Measurements from ENCODE around the gene UGT1A3.

UGT1A3 gene

DNA sequence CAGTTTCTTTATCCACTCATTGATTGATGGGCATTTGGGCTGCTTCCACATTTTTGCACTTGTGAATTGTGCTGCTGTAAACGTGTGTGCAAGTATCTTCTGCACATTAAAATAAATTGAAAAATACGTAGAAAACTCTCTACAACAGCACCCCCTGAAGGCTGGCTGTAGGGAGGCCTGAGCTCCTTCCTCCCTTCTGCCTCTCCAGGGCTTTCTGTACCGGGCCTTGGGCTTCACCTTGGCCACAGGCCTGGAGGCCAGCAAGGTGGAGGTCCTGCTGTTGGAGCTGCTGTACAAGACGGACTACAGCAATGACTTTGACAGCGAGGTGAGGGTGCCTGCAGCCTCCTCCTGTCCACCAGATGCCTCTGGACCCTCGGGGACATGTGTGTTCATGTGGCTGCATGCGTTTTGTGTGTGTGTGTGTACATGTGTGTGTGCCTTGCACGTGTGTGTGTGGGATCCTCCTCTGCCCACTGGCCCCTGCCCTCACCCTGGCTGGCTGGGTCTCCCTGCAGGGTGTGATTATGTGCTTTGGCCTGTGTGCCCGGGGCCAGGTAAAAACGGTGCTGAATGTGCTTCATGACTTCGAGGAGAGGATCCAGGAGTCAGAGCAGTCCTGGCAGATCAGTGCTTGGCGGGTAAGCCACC lies 78.5 kb downstream of the UGT1A3 start:
- no peaks in the 10 kb centered on the region for H3K79me2 ChIP-seq (ENCODE audit: low read length)
- H3F3A ChIP-seq (ENCODE audit: insufficient read depth, low read length) = no peaks in the 10 kb centered on the region
- H3K4me3 ChIP-seq (ENCODE audit: low read length) = no peak overlapping the region
- H3K9me2 ChIP-seq (replicated peaks; ENCODE audit: insufficient read depth, low read length) = no peaks in the 10 kb centered on the region
- no peaks in the 10 kb centered on the region for H3K9me3 ChIP-seq (replicated peaks; ENCODE audit: insufficient read depth, low read length)
- no peaks in the 10 kb centered on the region for H3K4me1 ChIP-seq (ENCODE audit: low read length)
- H4K20me1 ChIP-seq (ENCODE audit: insufficient read depth, low read length) = no peaks in the 10 kb centered on the region
- no peak overlapping the region for H2AFZ ChIP-seq (ENCODE audit: low read length)
- H3K9ac ChIP-seq (ENCODE audit: low read length) = no peak overlapping the region
- no peak overlapping the region for H3K4me2 ChIP-seq (ENCODE audit: low read depth, low read length)
- H3K27ac ChIP-seq (ENCODE audit: low read length) = no peak overlapping the region
- no peaks in the 10 kb centered on the region for H3K27me3 ChIP-seq (replicated peaks; ENCODE audit: insufficient read depth, low read length)
- TF ChIP-seq EZH2 (optimal IDR thresholded peaks at IDR 0.05; ENCODE audit: low read depth, low read length) = no peak
- TF ChIP-seq, protein P1, sequence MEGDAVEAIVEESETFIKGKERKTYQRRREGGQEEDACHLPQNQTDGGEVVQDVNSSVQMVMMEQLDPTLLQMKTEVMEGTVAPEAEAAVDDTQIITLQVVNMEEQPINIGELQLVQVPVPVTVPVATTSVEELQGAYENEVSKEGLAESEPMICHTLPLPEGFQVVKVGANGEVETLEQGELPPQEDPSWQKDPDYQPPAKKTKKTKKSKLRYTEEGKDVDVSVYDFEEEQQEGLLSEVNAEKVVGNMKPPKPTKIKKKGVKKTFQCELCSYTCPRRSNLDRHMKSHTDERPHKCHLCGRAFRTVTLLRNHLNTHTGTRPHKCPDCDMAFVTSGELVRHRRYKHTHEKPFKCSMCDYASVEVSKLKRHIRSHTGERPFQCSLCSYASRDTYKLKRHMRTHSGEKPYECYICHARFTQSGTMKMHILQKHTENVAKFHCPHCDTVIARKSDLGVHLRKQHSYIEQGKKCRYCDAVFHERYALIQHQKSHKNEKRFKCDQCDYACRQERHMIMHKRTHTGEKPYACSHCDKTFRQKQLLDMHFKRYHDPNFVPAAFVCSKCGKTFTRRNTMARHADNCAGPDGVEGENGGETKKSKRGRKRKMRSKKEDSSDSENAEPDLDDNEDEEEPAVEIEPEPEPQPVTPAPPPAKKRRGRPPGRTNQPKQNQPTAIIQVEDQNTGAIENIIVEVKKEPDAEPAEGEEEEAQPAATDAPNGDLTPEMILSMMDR (IDR thresholded peaks at IDR 0.05; ENCODE audit: low read length) = no peak
- no peak for TF ChIP-seq EZH2phosphoT487 (IDR thresholded peaks at IDR 0.05; ENCODE audit: low read length)
- DNase-seq = no peak
- no peaks in the 10 kb centered on the region for H3K36me3 ChIP-seq (replicated peaks; ENCODE audit: insufficient read depth, low read length)

DNA sequence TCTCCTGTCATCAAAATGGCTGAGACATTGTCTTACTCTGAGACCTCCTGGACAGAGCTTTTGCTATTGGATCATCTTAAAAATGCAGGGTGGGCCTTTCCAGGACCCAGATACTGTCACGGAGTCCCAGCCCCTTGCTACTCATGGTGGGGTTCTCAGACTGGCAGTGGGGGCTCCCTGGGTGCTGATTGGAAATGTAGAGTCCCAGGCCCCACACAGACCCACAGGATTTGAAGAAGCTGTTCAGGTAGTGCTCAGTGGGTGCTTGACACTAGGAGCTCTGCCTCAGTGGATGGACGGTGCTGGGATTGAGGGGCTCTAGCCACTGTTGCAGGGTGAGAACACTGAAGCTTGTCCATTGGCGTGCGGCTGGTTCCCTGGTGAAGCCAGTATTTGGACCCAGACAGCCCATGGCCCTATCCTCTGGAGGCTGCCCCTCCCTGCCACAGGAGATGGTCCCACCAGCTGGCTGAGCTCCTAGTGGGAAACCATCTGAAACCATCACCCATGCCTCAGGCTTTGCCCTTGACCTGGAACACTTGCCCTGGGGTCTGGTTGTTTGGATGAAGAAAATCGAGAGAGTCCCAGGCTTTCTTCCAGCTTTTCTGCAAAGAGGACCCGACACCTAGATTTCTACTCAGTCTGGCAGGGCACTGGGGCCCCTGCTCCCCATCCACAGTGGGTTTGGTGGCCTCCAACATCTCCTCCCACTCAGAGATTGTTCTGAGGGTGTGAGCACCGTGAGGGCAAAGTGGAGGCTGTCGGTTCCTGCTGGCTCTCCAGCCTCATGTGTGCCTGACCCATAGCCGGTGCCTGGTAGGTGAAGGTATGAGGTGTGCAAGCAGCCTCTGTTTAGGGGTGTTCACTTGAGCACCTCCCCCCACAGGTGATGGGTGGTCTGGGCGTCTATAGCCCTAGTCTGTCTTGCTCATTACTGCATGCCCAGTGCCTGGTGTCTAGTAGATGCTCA lies 79.4 kb downstream of the UGT1A3 start:
- no peak overlapping the region for H3K27ac ChIP-seq (ENCODE audit: low read length)
- H3K79me2 ChIP-seq (ENCODE audit: low read length) = no peaks in the 10 kb centered on the region
- no peak overlapping the region for H3K4me2 ChIP-seq (ENCODE audit: low read depth, low read length)
- no peak overlapping the region for H3K4me3 ChIP-seq (ENCODE audit: low read length)
- no peak for DNase-seq
- no peaks in the 10 kb centered on the region for H3K9me2 ChIP-seq (replicated peaks; ENCODE audit: insufficient read depth, low read length)
- no peaks in the 10 kb centered on the region for H3F3A ChIP-seq (ENCODE audit: insufficient read depth, low read length)
- no peaks in the 10 kb centered on the region for H3K4me1 ChIP-seq (ENCODE audit: low read length)
- no peak overlapping the region for H3K9ac ChIP-seq (ENCODE audit: low read length)
- H3K27me3 ChIP-seq (replicated peaks; ENCODE audit: insufficient read depth, low read length) = no peaks in the 10 kb centered on the region
- no peak for TF ChIP-seq EZH2 (optimal IDR thresholded peaks at IDR 0.05; ENCODE audit: low read depth, low read length)
- TF ChIP-seq, protein P1 (IDR thresholded peaks at IDR 0.05; ENCODE audit: low read length) = no peak
- no peak for TF ChIP-seq EZH2phosphoT487 (IDR thresholded peaks at IDR 0.05; ENCODE audit: low read length)
- no peaks in the 10 kb centered on the region for H3K36me3 ChIP-seq (replicated peaks; ENCODE audit: insufficient read depth, low read length)
- H4K20me1 ChIP-seq (ENCODE audit: insufficient read depth, low read length) = no peaks in the 10 kb centered on the region
- H2AFZ ChIP-seq (ENCODE audit: low read length) = no peak overlapping the region
- no peaks in the 10 kb centered on the region for H3K9me3 ChIP-seq (replicated peaks; ENCODE audit: insufficient read depth, low read length)

DNA sequence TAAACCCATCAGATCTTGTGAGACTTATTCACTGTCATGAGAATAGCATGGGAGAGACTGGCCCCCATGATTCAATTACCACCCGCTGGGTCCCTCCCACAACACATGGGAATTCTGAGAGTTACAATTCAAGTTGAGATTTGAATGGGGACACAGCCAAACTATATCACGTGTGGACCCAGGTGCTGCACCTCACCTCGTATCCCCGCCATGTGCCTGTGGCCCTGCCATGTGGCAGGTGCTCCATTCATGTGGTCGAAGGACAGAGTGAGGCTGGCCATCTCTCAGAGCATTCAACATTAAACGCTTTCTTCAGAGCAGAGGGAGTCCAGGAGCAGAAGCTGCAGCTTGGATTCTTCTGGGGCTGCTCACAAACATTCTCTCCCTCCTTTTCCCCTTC lies 81.5 kb downstream of the UGT1A3 start:
- Histone ChIP-seq H3K27ac (ENCODE audit: low read length) (no peak overlapping the region), H3F3A (ENCODE audit: insufficient read depth, low read length) (no peaks in the 10 kb centered on the region), H2AFZ (ENCODE audit: low read length) (no peak overlapping the region), H3K79me2 (ENCODE audit: low read length) (no peaks in the 10 kb centered on the region), H3K4me3 (ENCODE audit: low read length) (no peak overlapping the region), H3K9me3 (replicated peaks; ENCODE audit: insufficient read depth, low read length) (no peaks in the 10 kb centered on the region), H3K36me3 (replicated peaks; ENCODE audit: insufficient read depth, low read length) (no peaks in the 10 kb centered on the region), H3K4me1 (ENCODE audit: low read length) (no peaks in the 10 kb centered on the region), H3K9me2 (replicated peaks; ENCODE audit: insufficient read depth, low read length) (no peaks in the 10 kb centered on the region), H3K27me3 (replicated peaks; ENCODE audit: insufficient read depth, low read length) (no peaks in the 10 kb centered on the region), H3K4me2 (ENCODE audit: low read depth, low read length) (no peak overlapping the region), H3K9ac (ENCODE audit: low read length) (no peak overlapping the region), H4K20me1 (ENCODE audit: insufficient read depth, low read length) (no peaks in the 10 kb centered on the region)
- TF ChIP-seq EZH2 (optimal IDR thresholded peaks at IDR 0.05; ENCODE audit: low read depth, low read length) = no peak
- TF ChIP-seq, protein P1 (IDR thresholded peaks at IDR 0.05; ENCODE audit: low read length) = no peak
- TF ChIP-seq EZH2phosphoT487 (IDR thresholded peaks at IDR 0.05; ENCODE audit: low read length) = no peak
- DNase-seq = no peak

Data from MM.1S (cell line).